Ovary (tissue), 9 donors: ENCODE results near the gene GCGR. TPM values are rescaled to one million over a fixed set of nuclear protein-coding genes. Genes with fewer than 3 reads are reported as not detected.

ENCODE experiments used
- DNase-seq, 5 donors: peaks; one replicate each; pipeline ENCODE4 v3.0.0-alpha.2; 2019 to 2020
- H3K27ac ChIP-seq, 2 donors: fragments of 200-600 bp; one replicate each; pipeline versions ENCODE4 v1.5.1 to v1.8.0; 2019 to 2022
- H3K27me3 ChIP-seq: fragments of 200-600 bp; one replicate; pipeline ENCODE4 v1.8.0; 2022
- H3K36me3 ChIP-seq: fragments of 200-600 bp; sonication (generic); one replicate; pipeline ENCODE4 v1.5.1; 2019
- H3K4me1 ChIP-seq: one replicate; pipeline ENCODE4 v1.8.1; 2013; ENCODE audit warnings: mild to moderate bottlenecking, moderate library complexity; ENCODE audit not compliant: insufficient read depth
- H3K4me3 ChIP-seq: fragments of 200-600 bp; sonication (generic); one replicate; pipeline ENCODE4 v1.5.1; 2017
- H3K9me3 ChIP-seq, 2 donors: fragments of 200-600 bp in 1 of 2; sonication (generic) in 1 of 2; one replicate each; pipeline versions ENCODE4 v1.5.1 to v1.8.1; 2013 to 2019; ENCODE audit warnings: mild to moderate bottlenecking in 1 of 2, moderate library complexity in 1 of 2
- CTCF ChIP-seq, 3 donors: fragments of 450-650 bp in 2 of 3; fragments of 200-600 bp in 1 of 3; IDR thresholded peaks; one replicate each; pipeline versions ENCODE4 v1.5.1 to v1.8.0; 2016 to 2022; ENCODE audit warnings: antibody characterized with exemption in 3 of 3, mild to moderate bottlenecking in 1 of 3
- EP300 ChIP-seq: sonication (generic); formaldehyde crosslinking; IDR thresholded peaks from one replicate; pipeline ENCODE4 v1.6.1; 2017; ENCODE audit warnings: antibody characterized with exemption
- POLR2A ChIP-seq: fragments of 450-650 bp; IDR thresholded peaks from one replicate; pipeline ENCODE4 v1.6.1; 2017; ENCODE audit warnings: antibody characterized with exemption, mild to moderate bottlenecking, moderate library complexity
- WGBS, 3 donors: extraction: QIAGEN DNeasy Blood & Tissue Kit in 1 of 3; methylation state at CpG; one replicate each; pipeline versions ENCODE4 v1.1.5 to v1.1.7; 2013 to 2017; 5-methylcytosine and 5-hydroxymethylcytosine counted together
- intact Hi-C, 4 donors: fragments of 100-400 bp; cut with DNase I; formaldehyde crosslinking; loops; one replicate each; pipeline versions ENCODE4 v1.11.0 to v1.15.1; 2022 to 2023
- polyA plus RNA-seq, 2 donors: library from polyadenylated mRNA; stranded (reverse); fragments of 200-250 nt in 1 of 2; fragments of 350-450 nt in 1 of 2; fragmentation: Illumina TruSeq in 1 of 2; extraction: RNeasy Lipid Tissue Mini Kit (QIAGEN cat#74804) in 1 of 2; gene quantifications; one replicate each; pipeline ENCODE4 v1.2.3, GENCODE V29; 2013 to 2014
- total RNA-seq, 7 donors: library from RNA; depleted of rRNA in 2 of 7; stranded (reverse); fragments of >200 nt in 2 of 7; fragmentation: NEBNext Ultra II Directional in 3 of 7; extraction: Animal tissue kit (Norgen Biotek cat#: 25700) in 3 of 7; gene quantifications; one replicate each; pipeline versions ENCODE4 v1.1.0 to v1.2.4, GENCODE V29; 2016 to 2023
- donor health status: DM: no; HTN: no; CAD: no; lungs with moderate emphysema.
- donor health status: DM: no; HTN: no; CAD: no.
- donor health status: Bipolar disorder and iron deficiency.
- donor health status: DM: yes; HTN: yes; CAD: no.
- donor health status: DM: no; HTN: no; CAD: no.
- donor health status: DM: yes; HTN: yes; CAD: no.

GCGR gene
- total and polyA plus RNA-seq, 9 donors, result not detected

GRCh38 chr17:81814748-81815645 lies 11.0 kb downstream of the GCGR start:
- Histone ChIP-seq H3K4me1 (no peaks in the 10 kb centered on the region), H3K27me3 (no peaks in the 10 kb centered on the region), H3K36me3 (no peaks in the 10 kb centered on the region), H3K4me3 (no peak overlapping the region), H3K27ac (no peak overlapping the region), H3K9me3 (no peaks in the 10 kb centered on the region)
- DNase-seq, result no peak
- intact Hi-C loops, result no loop called here
- TF ChIP-seq POLR2A (no peak), EP300 (no peak), CTCF (IDR thresholded peaks at IDR 0.05) (no peak)
- 43 to 64% (median 59%) methylated on average over 15 to 24 of the region's 24 CpGs for WGBS, 3 donors

GRCh38 chr17:81815646-81815986 lies 11.7 kb downstream of the GCGR start:
- DNase-seq, result no peak
- TF ChIP-seq POLR2A, result no peak
- no peak for TF ChIP-seq CTCF (IDR thresholded peaks at IDR 0.05)
- TF ChIP-seq EP300, result no peak
- H3K36me3 ChIP-seq, result no peaks in the 10 kb centered on the region
- H3K4me3 ChIP-seq, result no peak overlapping the region
- no peaks in the 10 kb centered on the region for H3K27me3 ChIP-seq
- intact Hi-C loops, result no loop called here
- WGBS, 3 donors, result 45 to 64% (median 51%) methylated on average over 2 of the region's 2 CpGs
- no peaks in the 10 kb centered on the region for H3K4me1 ChIP-seq
- H3K27ac ChIP-seq, result no peak overlapping the region
- no peaks in the 10 kb centered on the region for H3K9me3 ChIP-seq

- intact Hi-C loops, result no loop called here
- Histone ChIP-seq H3K9me3 (no peaks in the 10 kb centered on the region), H3K27ac (no peak overlapping the region), H3K27me3 (no peaks in the 10 kb centered on the region), H3K4me3 (no peak overlapping the region), H3K36me3 (no peaks in the 10 kb centered on the region), H3K4me1 (peaks cover 6% of the 10 kb centered on the region)
- no peak for DNase-seq
- TF ChIP-seq CTCF (IDR thresholded peaks at IDR 0.05) (no peak), EP300 (no peak)
- WGBS, 3 donors, result 23 to 26% (median 25%) methylated on average over 7 of the region's 7 CpGs
Observed at GRCh38 chr17:81817758-81818147, 13.8 kb downstream of the GCGR start.

GRCh38 chr17:81819708-81820107 lies 15.8 kb downstream of the GCGR start:
- Histone ChIP-seq H3K4me1 (peaks cover 6% of the 10 kb centered on the region), H3K27ac (no peak overlapping the region), H3K4me3 (no peak overlapping the region), H3K9me3 (no peaks in the 10 kb centered on the region), H3K36me3 (no peaks in the 10 kb centered on the region), H3K27me3 (no peaks in the 10 kb centered on the region)
- WGBS, 3 donors, result 3 to 14% (median 12%) methylated on average over 9 to 13 of the region's 13 CpGs
- TF ChIP-seq EP300, result no peak
- no peak for TF ChIP-seq POLR2A
- TF ChIP-seq CTCF (IDR thresholded peaks at IDR 0.05), result no peak
- intact Hi-C loops, result no loop called here
- DNase-seq, result no peak
